Embryonic facial prominence (tissue), 1 donor: ENCODE data around the gene DISC1.

Source experiments
- DNase-seq: peaks from one replicate; pipeline ENCODE4 v3.0.0-alpha.2; 2016; ENCODE audit errors: extremely low spot score

Gene DISC1

GRCh38 chr1:231855926-231856325 is 229.3 kb downstream of the DISC1 start:
- no peak for DNase-seq

- DNase-seq, result no peak
Measured at GRCh38 chr1:231856426-231856825, 229.8 kb downstream of the DISC1 start.

GRCh38 chr1:231856894-231857293 is 230.3 kb downstream of the DISC1 start:
- no peak for DNase-seq

- DNase-seq, result no peak
Measured at GRCh38 chr1:231857609-231858135, 231.1 kb downstream of the DISC1 start.

- no peak for DNase-seq
Measured at GRCh38 chr1:231860221-231861088, 233.9 kb downstream of the DISC1 start.

GRCh38 chr1:231861541-231862481 is 235.2 kb downstream of the DISC1 start:
- no peak for DNase-seq

- DNase-seq, result no peak
Measured at GRCh38 chr1:231862611-231863010, 236.0 kb downstream of the DISC1 start.

GRCh38 chr1:231865331-231865730 is 238.7 kb downstream of the DISC1 start:
- no peak for DNase-seq

GRCh38 chr1:231866392-231867331 is 240.1 kb downstream of the DISC1 start:
- DNase-seq, result peak; percentile 48

- no peak for DNase-seq
Measured at GRCh38 chr1:231867607-231868006, 241.0 kb downstream of the DISC1 start.

- no peak for DNase-seq
Measured at GRCh38 chr1:231869364-231869763, 242.8 kb downstream of the DISC1 start.

GRCh38 chr1:231871471-231871870 is 244.9 kb downstream of the DISC1 start:
- DNase-seq, result no peak

GRCh38 chr1:231871878-231872277 is 245.3 kb downstream of the DISC1 start:
- no peak for DNase-seq

GRCh38 chr1:231872461-231872910 is 245.9 kb downstream of the DISC1 start:
- DNase-seq, result no peak

- DNase-seq, result no peak
Measured at GRCh38 chr1:231878737-231879136, 252.1 kb downstream of the DISC1 start.

- DNase-seq, result no peak
Measured at GRCh38 chr1:231879296-231879695, 252.7 kb downstream of the DISC1 start.

GRCh38 chr1:231882333-231882732 is 255.7 kb downstream of the DISC1 start:
- no peak for DNase-seq

GRCh38 chr1:231882790-231883189 is 256.2 kb downstream of the DISC1 start:
- DNase-seq, result no peak

GRCh38 chr1:231883382-231883781 is 256.8 kb downstream of the DISC1 start:
- DNase-seq, result no peak

GRCh38 chr1:231885209-231885854 is 258.7 kb downstream of the DISC1 start:
- DNase-seq, result no peak

- DNase-seq, result no peak
Measured at GRCh38 chr1:231887166-231887565, 260.6 kb downstream of the DISC1 start.
